GM19328 (cell line): ENCODE data around the gene AGRP.

Experiments
- ATAC-seq: cut with Tn5 transposase; IDR thresholded peaks from one replicate; pipeline ENCODE4 v1.9.1; 2021; ENCODE audit warnings: mild to moderate bottlenecking, moderate library complexity; ENCODE audit not compliant: unreplicated experiment

Gene AGRP

DNA sequence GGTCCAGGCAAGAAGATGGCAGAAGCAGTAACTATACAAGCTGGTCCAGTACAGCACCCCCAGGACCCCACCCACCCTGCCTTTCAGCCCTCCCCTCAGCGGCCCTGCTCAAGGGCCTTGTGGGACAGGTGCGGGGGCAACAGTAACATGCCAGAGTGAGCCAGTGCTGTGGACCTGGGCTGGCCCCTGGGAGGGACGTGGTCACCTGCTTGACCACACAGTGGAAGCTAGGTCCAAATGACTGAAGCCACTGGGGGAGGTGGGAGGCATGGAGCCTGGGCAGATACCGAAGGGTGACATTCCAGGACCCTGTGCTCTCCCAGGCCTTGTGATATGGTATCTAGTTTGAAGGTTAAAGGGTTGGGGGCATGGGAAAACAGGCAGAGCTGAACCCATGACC lies 19.7 kb downstream of the AGRP start:
- ATAC-seq = no peak

DNA sequence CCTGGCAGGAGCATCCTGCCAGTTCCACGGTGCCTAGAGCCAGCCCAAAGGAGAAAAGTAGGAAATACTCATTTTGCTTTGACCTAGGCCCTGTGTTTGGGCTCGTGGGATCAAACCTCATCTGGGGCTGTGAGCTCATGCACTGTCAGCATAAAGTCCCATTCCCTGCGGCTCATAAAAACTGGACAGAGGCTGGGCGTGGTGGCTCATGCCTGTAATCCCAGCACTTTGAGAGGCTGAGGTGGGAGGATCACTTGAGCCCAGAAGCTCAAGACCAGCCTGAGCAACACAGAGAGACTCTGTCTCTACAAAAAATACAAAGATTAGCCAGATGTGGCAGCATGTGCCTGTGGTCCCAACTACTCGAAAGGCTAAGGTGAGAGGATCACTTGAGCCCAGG lies 20.3 kb downstream of the AGRP start:
- no peak for ATAC-seq

DNA sequence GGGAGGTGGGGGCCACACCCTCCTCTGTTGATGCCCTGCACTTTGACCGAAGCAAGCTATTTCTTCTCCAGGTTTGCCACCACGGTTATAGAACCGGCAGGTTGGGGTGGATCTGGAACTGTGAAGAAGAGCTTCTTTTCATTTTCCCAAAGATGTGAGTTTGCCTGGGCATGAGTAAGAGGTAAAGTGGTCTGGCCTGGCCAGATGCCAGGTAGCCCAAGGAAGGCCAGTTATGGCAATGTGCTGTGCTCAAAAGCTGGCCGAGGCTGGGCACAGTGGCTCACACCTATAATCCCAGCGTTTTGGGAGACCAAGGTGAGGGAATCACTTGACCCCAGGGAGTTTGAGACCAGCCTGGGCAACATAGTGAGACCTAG lies 21.1 kb downstream of the AGRP start:
- ATAC-seq = no peak

DNA sequence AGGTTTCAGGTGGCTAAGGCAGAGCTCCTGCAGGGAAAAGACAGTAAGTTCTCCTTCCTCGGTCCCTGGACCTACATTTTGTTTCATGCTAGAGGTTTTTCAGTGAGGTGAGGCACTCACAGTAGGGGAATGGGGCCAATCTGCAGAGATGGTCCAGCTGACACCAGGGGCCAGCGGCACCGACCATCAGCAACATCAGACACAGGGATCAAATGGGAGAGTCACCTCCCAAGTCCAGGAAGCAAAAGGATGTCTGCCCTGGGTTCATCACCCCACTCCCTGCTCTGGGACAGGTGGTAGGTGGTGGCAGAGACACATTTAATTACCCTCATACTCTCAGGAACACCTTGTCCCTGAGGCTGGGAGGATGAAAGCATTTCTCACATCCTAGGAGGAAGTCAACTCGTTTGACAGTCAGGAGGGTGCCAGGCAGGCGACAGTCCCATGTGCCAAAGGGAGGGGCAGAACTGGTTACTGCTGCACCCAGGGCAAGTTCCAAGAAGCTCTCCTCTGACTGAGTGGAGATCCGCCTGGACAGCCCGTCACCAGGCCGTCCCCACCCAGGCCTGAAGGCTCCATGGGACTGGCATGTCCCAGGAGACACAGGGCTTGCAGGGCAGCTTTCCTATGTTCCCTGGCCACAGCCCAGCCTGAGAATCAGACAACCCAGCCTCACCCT lies 21.6 kb downstream of the AGRP start:
- no peak for ATAC-seq

DNA sequence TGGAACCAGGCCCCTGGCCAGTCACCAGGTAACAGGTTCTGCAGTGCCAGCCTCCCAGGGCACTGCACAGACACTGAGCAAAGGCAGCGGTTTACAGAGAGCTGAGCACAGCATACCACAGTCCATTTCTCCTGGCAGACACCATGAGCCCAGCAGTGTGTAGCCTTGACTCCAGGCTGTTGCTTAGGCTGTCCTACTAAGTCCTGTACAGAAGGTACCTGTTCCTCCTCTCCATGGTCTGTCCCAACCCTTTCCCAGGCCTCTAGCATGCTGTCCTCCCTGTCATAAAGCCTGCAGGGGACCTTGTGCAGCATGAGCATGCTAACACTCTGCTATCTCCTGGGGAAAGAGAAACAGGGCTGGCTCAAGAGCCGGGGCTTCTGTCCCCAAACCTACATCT lies 22.4 kb downstream of the AGRP start:
- no peak for ATAC-seq

DNA sequence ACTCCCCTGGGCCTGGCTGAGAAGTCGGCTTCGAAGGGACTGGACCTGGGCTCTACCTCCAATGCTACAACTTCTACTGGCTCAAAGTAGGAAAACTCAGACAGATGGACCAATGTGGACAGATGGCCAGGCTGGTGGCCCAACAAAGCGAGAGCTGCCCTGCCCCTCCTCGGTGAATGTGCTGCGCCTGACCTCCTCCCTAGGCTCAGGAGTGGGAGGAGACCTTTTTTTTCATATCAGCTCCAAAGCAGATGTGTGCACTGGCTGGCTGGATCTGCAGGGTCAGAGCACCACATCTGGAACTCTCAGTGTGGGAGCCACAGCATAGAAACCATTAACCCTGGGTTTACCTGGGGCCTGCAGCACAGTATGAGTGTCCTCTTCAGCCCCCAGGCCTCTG lies 23.2 kb downstream of the AGRP start:
- ATAC-seq = no peak

DNA sequence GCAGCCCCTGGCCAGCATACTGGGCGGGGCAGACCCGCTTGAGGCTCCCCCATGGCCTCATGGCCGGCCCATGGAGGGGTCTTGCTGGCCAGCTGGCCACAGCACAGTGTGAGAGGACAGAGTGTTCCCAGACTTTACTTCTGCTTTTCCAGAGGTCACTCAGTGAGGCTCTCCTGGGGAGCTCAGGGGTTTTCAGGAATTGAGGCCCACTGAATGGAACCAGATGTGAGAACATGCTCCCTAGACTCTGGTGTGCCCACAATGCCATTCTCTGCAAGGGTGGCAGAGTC lies 23.5 kb downstream of the AGRP start:
- ATAC-seq = no peak

DNA sequence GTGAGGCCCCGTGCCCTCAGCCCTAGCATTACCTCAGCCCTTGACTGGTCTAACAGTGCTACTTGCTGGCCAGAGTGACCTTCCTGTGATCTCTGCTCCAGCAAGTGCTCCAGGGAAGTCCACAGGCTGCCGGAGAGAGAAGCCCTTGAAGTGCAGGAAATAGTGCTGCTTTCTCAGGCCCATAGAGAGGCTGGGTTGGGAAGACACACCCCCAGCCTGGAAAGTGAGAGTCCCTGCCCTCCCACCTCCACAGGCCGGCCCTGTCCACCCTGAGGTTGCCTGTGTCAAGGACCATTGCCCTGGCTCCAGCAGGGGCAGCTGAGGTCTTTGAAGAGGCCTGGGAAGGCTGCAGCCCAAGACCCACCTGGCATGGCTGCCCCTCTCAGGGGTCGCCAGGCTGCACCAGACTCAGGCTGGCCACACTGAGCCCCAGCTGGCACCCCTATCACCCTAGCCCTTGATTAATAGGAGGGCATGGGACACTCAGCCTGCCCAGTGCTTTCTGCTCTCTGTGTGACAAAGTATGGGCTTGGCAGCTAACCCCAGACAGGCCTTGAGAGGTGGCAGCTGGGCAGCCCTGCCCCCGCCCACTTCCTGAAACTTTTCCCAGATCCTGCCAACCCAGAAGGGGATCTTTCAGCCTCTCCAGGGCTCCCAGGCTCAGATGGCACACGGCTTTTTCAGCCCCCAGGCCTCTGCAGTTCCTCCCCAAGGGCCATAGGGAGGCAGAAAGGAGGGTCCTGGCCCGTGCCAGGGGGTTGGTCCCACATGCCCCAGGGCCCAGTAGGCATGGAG lies 24.1 kb downstream of the AGRP start:
- ATAC-seq = no peak

DNA sequence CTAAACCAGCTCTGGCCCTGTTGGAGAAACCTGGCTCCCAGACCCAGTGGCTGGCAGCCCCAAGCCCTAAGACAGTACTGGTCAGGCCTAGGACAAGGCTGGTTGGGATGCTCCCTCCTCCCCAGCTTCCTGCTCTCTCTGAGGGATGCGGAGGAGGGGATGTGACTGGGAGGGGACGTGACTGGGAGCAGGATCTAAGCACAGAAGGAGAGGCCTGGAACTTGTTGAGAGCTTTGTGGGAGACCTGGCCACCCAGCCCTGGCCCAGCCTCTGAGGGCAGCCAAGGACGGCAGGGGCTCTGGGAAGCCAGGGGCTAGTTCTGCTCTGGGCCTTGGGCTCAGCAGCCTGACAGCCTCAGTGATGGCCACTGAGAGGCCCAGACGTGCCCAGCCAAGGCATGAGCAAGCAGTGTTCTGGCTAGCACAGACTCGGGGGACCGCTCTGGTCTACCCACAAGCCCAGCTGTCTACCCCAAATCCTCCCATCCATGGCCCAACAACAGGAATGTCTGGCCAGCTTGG lies 25.2 kb downstream of the AGRP start:
- ATAC-seq = no peak

DNA sequence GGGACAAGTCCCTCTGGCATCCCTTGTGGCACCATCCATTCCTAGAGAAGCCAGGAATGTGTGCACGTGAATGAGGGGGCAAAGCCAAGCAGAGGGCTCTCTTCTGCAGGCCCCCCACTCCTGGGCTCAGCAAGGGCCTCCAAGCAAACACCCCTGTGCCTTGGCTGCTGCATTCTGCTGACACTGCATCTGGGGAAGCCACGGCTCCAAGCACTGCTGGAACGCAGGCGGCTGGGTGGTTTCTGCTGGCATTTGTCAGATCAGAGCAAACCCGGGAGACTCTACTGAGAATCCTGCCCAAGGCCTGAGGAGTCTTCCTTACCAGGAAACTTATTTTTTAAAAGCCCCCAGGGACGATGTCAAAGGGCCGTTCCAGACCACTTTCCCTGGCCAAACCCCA lies 25.7 kb downstream of the AGRP start:
- no peak for ATAC-seq

DNA sequence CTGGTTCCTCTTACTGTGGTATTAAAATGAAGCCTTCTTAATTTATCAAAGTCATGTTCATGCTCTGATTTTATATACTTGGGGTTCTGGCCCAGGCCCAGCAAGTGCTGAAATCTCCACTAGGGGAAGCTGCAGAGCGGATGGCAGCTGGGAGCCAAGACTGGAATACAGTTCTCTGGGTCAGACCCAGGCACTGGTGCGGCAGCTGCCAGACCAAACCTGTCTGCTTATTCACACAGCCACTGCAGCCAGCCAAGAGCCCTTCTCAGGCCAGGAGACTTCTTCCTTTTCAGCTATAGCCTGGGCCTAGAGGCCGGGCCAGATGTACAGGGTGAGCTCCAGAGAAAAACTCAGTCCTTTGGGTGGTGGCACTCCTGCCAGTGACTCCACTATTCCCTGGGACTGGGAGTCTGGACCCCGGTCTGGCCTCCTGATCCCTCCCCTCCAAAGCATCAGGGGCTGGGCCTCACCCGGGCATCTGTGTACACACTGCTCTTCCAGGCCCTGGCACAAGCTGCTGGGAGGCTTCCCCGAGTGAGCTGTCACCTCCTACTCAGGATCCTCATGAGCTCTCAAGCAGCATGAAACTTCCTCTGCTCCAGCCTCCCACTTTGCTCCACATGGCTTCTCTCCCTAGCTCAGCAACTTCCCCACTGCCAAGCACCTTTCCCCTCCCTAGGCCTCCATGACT lies 26.8 kb downstream of the AGRP start:
- no peak for ATAC-seq

DNA sequence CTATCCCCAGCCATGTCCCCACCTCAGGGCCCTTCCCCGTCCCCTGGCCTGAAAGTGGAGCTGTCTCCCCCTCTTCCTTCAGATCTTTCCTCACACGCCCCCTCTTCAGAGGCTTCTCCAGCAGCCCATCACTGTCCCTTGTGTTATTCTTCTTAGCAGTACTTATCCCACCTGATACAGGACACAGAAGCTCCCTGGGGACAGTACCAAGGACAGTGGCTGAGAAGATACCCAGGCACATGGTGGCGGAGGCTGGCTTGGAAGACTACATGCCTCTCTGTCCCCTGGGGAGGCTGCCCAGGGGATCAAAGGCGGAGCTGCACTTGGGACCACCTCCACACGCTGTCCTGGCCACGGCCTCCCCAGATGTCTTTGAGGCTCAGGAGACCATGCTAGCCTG lies 28.5 kb downstream of the AGRP start:
- ATAC-seq = no peak

DNA sequence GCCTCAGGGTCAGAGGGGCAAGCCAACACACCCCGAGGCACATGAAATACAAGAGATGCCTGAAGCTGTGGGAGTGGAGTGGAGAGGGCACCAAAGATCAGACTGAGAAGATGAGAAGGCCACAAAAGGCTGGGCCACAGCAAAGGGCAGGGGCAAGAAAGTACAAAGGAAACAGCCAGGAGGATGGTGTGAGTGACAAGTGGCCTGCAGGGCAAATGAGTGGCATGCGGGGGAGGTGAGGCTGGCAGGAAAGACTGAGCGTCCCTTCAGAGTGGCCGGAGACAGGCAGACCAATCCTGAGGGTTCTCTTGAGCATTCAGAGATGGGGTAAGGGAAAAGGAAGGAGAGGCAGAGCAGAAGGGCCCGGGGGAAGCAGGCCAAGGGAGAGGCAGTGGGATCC lies 29.2 kb downstream of the AGRP start:
- no peak for ATAC-seq

DNA sequence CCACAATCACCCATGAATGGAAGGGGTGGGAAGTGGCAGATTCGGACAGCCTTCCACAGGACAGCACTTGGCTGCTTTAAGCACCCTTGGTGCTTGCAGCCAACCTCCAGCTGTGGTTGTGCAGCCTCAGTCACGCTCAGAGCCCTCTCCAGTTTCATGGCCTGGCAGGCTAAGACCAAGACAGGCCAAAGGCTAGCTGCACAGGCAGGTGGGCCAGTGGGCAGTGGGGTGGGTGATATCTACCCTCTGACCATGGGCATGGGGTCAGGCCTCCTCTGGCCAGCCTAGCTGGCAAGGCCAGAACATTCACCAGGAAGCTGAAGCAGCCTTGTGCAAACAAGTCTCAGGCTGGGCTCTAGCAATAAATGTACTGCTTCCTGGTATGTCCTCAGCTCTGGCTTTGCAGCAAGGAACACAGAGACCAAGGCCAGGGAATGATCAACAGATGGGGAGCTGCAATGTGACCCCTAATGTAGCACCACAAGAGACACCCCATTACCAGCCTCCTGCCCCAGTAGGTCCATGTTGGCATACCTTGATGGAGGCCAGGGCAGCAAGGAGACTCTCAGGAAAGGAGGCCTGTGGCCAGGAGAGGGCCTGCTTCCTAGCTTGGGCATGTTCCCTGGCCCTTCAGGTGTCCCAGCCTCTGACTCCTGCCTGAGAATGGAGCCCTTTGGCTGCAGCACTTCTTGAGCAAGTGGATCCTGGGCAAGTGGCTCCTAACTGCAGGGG lies 31.5 kb downstream of the AGRP start:
- ATAC-seq = no peak

DNA sequence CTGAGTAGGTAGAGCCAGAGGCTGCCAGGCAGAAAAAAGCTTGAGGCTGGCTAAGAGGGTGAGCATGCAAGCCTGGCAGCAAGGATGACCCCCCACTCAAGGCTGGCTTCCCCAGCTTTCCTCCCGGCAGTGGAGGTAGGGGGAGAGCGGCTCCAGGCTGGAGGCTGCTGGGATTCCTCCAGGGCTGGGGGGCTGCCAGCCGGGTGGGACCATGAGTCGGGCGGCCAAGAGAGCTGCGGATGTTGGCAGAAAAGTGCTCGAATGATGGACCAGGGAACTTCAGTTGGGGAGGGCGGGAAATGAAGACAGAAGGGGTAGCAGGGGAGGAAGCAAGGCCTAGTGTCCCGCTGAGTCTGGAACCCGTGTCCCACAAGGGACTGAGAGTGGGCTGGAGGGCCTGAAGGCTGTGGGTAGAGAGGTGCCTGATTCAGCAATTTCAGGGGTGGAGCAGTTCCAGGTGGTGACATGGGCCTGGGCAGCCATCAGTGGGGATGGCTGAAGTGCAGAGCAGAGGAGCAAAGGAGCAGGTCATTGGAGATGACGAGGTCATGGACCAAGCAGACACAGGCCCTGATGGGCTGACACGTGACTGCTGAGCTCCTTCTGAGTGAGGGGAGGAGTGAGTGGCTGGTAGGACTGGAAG lies 32.2 kb downstream of the AGRP start:
- ATAC-seq = no peak

DNA sequence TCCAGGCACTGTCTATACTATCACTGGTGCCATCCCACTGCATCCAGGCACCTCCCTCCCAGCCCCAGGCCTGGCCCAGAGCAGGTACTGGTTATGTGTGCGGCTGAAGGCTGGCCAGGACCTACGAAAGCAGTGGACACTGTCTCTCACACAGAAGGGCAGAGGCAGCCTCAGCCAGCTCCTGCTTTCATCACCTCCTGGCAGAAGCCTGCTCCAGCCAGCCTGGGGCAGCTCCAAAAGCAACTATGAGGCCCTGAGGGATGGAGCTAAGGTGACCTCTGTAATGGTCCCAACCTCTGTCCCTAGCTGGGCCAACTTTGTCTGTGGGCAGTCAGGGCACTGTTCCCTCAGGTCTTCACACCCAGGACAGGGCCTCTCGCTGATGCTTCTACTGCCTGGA lies 33.6 kb downstream of the AGRP start:
- ATAC-seq = no peak

DNA sequence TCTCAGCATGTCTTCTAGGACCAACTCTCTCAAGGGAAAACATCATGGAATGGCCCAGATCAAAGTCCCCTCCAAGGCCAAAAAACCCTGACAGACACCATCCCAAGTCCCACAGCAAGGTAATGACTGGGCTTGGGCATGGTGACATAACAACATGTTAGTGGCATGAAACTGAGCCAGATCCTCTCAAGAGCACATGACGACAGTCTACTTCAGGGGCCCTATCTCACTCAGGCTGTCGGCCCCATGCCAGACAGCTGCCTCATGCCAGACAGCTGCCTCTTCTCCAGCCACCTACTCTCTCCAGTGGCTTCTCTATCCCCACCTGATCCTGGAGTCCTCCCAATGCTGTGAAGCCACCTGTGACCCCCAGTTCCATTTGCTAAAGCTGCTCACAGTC lies 34.0 kb downstream of the AGRP start:
- ATAC-seq = no peak

DNA sequence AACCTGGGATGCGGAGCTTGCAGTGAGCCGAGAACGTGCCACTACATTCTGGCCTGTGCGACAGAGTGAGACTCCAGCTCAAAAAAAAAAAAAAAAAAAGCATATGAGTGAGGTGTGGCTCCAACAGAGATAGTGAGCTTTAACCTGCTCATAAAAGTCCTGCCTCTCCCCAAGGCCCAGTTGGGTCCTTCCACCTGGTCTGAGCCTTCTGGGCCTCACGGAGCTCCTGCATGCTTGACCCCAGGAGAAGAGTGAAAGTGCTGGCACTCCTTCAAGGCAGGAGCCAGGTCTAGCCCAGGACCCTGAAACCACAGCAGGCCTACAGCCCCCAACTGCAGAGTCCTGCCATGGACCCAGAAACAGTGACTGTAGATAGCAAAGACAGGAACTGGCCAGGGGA lies 34.8 kb downstream of the AGRP start:
- ATAC-seq = no peak

DNA sequence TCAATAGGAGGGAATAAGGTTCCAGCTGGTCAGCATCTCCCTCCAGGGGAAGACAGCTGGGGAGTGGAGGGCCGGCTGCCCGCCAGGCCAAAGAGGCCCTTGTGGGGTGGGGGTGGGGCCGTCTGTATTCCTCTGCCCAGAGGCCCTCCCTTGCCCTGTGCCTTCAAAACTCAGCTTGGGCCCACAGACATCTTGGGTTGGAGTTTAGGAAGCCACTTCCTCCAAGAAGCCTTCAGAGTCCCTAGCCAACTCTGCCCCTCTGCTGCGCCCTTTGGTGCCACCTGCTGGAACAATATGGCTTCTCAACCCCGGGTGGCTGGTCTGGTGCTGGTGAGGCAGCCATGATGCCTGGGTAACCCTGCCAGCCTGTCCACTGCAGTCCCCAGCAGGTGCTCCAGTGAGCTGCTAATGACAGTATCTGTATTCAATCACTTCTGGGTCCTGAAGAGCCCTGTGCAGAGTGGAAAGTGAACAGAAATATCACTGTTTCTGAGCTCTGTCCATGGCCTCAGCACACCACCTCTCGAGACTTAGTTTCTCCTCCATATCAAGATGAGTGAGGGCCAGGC lies 35.8 kb downstream of the AGRP start:
- no peak for ATAC-seq

DNA sequence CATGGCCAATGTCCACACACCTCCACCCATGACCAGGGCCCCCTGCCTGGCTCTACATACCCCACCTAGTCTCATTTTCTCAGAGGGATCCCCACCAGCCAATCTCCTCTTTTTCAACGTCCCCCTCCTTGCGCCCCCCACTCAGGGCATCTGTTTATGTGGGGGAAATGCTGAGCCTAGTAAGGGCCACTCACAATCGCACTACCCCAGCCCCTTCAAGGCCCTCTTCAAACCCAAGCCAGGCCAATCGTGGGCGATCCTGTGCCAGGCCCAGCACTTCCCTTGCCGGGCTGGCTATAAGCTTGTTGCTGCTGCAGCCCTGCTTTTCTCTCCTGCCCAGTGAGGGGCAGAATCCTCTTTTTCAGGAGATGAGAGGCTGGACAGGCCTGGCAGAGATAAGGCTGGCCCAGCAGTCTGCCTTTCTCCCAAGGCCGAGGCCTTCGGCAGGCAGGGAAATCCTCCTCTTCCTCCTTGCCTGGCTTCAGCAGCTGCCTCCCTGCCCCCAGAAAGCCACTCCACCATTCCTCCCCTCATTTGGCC lies 36.3 kb downstream of the AGRP start:
- ATAC-seq = no peak
